ENCODE results near the gene ITGAX. TPM values are rescaled to one million over a fixed set of nuclear protein-coding genes. Genes with fewer than 3 reads are reported as not detected.
A peak's percentile ranks its signal among the peaks of the same experiment; 100 is the strongest.

The ITGAX gene
- total RNA-seq, 1 experiment from 2014 or later = 0.14 TPM

DNA sequence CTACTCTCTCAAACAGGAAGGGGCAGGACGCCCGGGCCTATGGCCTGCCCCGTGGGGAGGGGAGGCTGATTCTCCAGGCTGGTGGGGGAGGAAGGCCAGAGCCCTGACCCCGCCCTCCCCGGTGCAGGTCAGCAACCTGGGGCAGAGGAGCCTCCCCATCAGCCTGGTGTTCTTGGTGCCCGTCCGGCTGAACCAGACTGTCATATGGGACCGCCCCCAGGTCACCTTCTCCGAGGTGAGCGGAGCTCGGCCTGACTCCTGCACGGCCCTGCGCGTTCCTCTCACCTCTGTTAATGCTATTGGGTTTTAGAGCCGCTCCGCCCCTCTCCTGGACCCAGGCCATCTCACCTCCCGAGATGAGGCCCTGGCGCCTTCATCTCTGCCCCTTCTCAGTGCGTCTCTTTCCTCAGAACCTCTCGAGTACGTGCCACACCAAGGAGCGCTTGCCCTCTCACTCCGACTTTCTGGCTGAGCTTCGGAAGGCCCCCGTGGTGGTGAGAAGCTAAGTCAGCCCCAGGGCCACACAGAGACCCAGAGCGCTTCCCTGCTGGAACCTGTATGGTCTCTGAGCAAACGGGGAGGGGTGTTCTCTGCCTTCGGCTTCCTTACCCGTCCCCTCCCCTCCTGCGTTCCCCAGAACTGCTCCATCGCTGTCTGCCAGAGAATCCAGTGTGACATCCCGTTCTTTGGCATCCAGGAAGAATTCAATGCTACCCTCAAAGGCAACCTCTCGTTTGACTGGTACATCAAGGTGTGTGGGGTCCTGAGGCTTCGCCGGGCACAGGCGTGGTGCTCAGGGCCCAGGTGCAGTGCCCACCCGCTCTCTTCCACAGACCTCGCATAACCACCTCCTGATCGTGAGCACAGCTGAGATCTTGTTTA lies 25.1 kb upstream of the ITGAX start:
- Mint-ChIP-seq H3K27me3 (ENCODE audit: insufficient read depth, unreplicated experiment) (peaks cover 34% of the 10 kb centered on the region), H3K9me3 (ENCODE audit: unreplicated experiment) (no peaks in the 10 kb centered on the region), H3K27ac (ENCODE audit: low read depth, unreplicated experiment) (no peak overlapping the region), H3K4me3 (ENCODE audit: unreplicated experiment) (no peak overlapping the region), H3K36me3 (ENCODE audit: insufficient read depth, unreplicated experiment) (no peaks in the 10 kb centered on the region), H3K4me1 (ENCODE audit: insufficient read depth, unreplicated experiment) (peaks cover 7% of the 10 kb centered on the region)
- ChIA-PET POLR2A (no interaction called here), CTCF (no interaction called here)
- intact Hi-C loops (cut with micrococcal nuclease) = no loop called here
- TF ChIP-seq, protein P1, sequence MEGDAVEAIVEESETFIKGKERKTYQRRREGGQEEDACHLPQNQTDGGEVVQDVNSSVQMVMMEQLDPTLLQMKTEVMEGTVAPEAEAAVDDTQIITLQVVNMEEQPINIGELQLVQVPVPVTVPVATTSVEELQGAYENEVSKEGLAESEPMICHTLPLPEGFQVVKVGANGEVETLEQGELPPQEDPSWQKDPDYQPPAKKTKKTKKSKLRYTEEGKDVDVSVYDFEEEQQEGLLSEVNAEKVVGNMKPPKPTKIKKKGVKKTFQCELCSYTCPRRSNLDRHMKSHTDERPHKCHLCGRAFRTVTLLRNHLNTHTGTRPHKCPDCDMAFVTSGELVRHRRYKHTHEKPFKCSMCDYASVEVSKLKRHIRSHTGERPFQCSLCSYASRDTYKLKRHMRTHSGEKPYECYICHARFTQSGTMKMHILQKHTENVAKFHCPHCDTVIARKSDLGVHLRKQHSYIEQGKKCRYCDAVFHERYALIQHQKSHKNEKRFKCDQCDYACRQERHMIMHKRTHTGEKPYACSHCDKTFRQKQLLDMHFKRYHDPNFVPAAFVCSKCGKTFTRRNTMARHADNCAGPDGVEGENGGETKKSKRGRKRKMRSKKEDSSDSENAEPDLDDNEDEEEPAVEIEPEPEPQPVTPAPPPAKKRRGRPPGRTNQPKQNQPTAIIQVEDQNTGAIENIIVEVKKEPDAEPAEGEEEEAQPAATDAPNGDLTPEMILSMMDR (IDR thresholded peaks at IDR 0.05; ENCODE audit: unreplicated experiment) = no peak
- no peak for DNase-seq (ENCODE audit: unreplicated experiment)
- BruUV-seq (replicated peaks) = no TSS peak

DNA sequence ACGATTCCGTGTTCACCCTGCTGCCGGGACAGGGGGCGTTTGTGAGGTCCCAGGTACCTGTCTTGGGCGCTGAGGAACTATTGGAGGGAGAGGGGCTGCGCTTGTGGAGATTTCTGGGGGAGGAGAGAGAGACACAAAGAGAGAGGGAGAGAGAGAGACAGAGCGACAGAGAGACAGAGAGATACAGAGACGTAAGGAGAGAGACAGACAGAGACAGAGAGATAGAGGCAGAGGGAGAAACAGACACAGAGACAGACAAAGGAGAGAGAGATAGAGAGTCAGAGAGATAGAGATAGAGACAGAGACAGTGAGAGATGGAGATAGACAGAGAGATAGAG lies 24.5 kb upstream of the ITGAX start:
- H3K9me3 Mint-ChIP-seq (ENCODE audit: unreplicated experiment) = no peaks in the 10 kb centered on the region
- intact Hi-C loops (cut with micrococcal nuclease) = no loop called here
- POLR2A ChIA-PET = no interaction called here
- peaks cover 7% of the 10 kb centered on the region for H3K4me1 Mint-ChIP-seq (ENCODE audit: insufficient read depth, unreplicated experiment)
- no TSS peak for BruUV-seq (replicated peaks)
- no peak overlapping the region for H3K27ac Mint-ChIP-seq (ENCODE audit: low read depth, unreplicated experiment)
- H3K36me3 Mint-ChIP-seq (ENCODE audit: insufficient read depth, unreplicated experiment) = no peaks in the 10 kb centered on the region
- no peak for DNase-seq (ENCODE audit: unreplicated experiment)
- CTCF ChIA-PET = no interaction called here
- TF ChIP-seq, protein P1 (IDR thresholded peaks at IDR 0.05; ENCODE audit: unreplicated experiment) = no peak
- H3K27me3 Mint-ChIP-seq (ENCODE audit: insufficient read depth, unreplicated experiment) = peaks cover 37% of the 10 kb centered on the region
- peak overlapping the region; percentile 11 for H3K4me3 Mint-ChIP-seq (ENCODE audit: unreplicated experiment)

DNA sequence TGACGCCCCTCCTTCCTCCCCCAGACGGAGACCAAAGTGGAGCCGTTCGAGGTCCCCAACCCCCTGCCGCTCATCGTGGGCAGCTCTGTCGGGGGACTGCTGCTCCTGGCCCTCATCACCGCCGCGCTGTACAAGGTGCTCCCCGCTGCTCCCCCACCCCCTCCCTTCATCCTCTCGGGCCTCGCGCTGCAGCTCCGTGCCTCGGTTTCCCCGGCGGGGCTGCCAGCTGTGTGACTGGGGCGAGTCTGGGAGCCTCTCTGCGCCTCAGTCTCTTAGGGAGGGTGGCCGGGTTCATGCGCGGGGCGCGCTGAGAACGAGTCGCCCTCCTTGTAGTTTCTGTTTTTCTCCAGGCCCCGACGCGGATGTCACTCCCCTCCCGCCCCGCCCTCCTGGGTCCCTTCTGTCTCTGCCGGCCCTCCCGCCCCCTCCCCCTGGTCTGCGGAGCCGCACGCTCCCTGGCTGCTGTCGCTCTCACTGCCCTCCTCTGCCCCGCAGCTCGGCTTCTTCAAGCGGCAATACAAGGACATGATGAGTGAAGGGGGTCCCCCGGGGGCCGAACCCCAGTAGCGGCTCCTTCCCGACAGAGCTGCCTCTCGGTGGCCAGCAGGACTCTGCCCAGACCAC lies 23.7 kb upstream of the ITGAX start:
- peak overlapping the region; percentile 11 for H3K4me3 Mint-ChIP-seq (ENCODE audit: unreplicated experiment)
- intact Hi-C loops (cut with micrococcal nuclease) = no loop called here

DNA sequence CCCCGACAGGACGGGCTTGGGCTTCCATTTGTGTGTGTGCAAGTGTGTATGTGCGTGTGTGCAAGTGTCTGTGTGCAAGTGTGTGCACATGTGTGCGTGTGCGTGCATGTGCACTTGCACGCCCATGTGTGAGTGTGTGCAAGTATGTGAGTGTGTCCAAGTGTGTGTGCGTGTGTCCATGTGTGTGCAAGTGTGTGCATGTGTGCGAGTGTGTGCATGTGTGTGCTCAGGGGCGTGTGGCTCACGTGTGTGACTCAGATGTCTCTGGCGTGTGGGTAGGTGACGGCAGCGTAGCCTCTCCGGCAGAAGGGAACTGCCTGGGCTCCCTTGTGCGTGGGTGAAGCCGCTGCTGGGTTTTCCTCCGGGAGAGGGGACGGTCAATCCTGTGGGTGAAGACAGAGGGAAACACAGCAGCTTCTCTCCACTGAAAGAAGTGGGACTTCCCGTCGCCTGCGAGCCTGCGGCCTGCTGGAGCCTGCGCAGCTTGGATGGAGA lies 23.1 kb upstream of the ITGAX start:
- H3K9me3 Mint-ChIP-seq (ENCODE audit: unreplicated experiment) = no peaks in the 10 kb centered on the region
- H3K4me1 Mint-ChIP-seq (ENCODE audit: insufficient read depth, unreplicated experiment) = peaks cover 7% of the 10 kb centered on the region
- no TSS peak for BruUV-seq (replicated peaks)
- DNase-seq (ENCODE audit: unreplicated experiment) = no peak
- ChIA-PET CTCF (interaction anchor here (0.6 to 0.8 kb wide), 2 partner anchors 120 to 1037 kb away, joined by 3 read pairs; no protein-coding TSS in a partner anchor), POLR2A (no interaction called here)
- H3K4me3 Mint-ChIP-seq (ENCODE audit: unreplicated experiment) = no peak overlapping the region
- H3K27ac Mint-ChIP-seq (ENCODE audit: low read depth, unreplicated experiment) = no peak overlapping the region
- H3K27me3 Mint-ChIP-seq (ENCODE audit: insufficient read depth, unreplicated experiment) = peaks cover 44% of the 10 kb centered on the region
- intact Hi-C loops (cut with micrococcal nuclease) = no loop called here
- TF ChIP-seq, protein P1 (IDR thresholded peaks at IDR 0.05; ENCODE audit: unreplicated experiment) = no peak
- H3K36me3 Mint-ChIP-seq (ENCODE audit: insufficient read depth, unreplicated experiment) = no peaks in the 10 kb centered on the region

More for the DNA sequence above, 23.7 kb upstream of the ITGAX start:
- no peak for DNase-seq (ENCODE audit: unreplicated experiment)
- peaks cover 7% of the 10 kb centered on the region for H3K4me1 Mint-ChIP-seq (ENCODE audit: insufficient read depth, unreplicated experiment)
- TF ChIP-seq, protein P1 (IDR thresholded peaks at IDR 0.05; ENCODE audit: unreplicated experiment) = no peak
- no TSS peak for BruUV-seq (replicated peaks)
- no peaks in the 10 kb centered on the region for H3K36me3 Mint-ChIP-seq (ENCODE audit: insufficient read depth, unreplicated experiment)
- no peak overlapping the region for H3K27ac Mint-ChIP-seq (ENCODE audit: low read depth, unreplicated experiment)
- no peaks in the 10 kb centered on the region for H3K9me3 Mint-ChIP-seq (ENCODE audit: unreplicated experiment)
- CTCF ChIA-PET = no interaction called here
- POLR2A ChIA-PET = no interaction called here
- peaks cover 38% of the 10 kb centered on the region for H3K27me3 Mint-ChIP-seq (ENCODE audit: insufficient read depth, unreplicated experiment)
